ENCODE data around the gene CSGALNACT2. TPM values are rescaled to one million over a fixed set of nuclear protein-coding genes. Genes with fewer than 3 reads are reported as not detected.

Gene CSGALNACT2
- total RNA-seq, 1 experiment from 2014 or later = 8.9 TPM

DNA sequence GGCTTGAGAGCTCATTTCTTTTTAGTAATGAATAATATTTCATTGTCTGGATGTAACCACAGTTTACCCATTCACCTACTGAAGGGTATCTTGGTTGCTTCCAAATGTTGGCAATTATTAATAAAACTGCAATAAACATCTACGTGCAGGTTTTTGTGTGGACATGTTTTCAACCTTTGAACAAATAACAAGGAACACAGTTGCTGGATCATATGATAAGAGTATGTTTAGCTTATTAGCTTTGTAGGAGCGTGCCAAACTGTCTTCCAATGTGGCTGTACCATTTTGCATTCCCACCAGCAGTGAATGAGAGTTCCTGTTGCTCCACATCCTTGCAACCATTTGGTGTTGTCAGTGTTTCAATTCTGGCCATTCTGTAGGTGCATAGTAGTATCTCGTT, 49.0 kb downstream of the CSGALNACT2 start:
- no peak overlapping the region for H3K4ac ChIP-seq (ENCODE audit: low read depth, low read length)
- H3K9me3 ChIP-seq (ENCODE audit: control insufficient read depth, low read depth, low read length) = no peaks in the 10 kb centered on the region
- no peak overlapping the region for H2AFZ ChIP-seq (ENCODE audit: low read length)
- H2BK20ac ChIP-seq (ENCODE audit: low read depth, low read length, poor library complexity, severe bottlenecking) = no peak overlapping the region
- no peak overlapping the region for H3K27ac ChIP-seq (ENCODE audit: insufficient read length, low read depth, low read length)
- no peak for DNase-seq
- H4K20me1 ChIP-seq (ENCODE audit: control insufficient read depth, insufficient read depth, insufficient read length) = no peaks in the 10 kb centered on the region
- Mint-ChIP-seq H3K27ac (no peak overlapping the region), H3K27me3 (ENCODE audit: low read depth) (no peaks in the 10 kb centered on the region), H3K9me3 (no peaks in the 10 kb centered on the region), H3K36me3 (ENCODE audit: insufficient read depth in 1 of 3, low read depth in 3 of 3) (peaks cover 13 to 19% (median 15%) of the 10 kb centered on the region in 3 experiments; a peak in 6 of 7 replicates), H3K4me1 (peaks cover 0 to 2% of the 10 kb centered on the region in 2 experiments; a peak in 1 of 4 replicates), H3K4me3 (no peak overlapping the region)
- no peak overlapping the region for H3K23ac ChIP-seq (ENCODE audit: insufficient read length, low read depth, low read length)
- H3K18ac ChIP-seq (ENCODE audit: insufficient read length, low read depth, low read length) = no peak overlapping the region
- H3K9ac ChIP-seq (ENCODE audit: extremely low read depth, insufficient read length, low read length) = no peak overlapping the region
- H3T11ph ChIP-seq (ENCODE audit: low read length) = no peak overlapping the region
- TF ChIP-seq, protein P1, sequence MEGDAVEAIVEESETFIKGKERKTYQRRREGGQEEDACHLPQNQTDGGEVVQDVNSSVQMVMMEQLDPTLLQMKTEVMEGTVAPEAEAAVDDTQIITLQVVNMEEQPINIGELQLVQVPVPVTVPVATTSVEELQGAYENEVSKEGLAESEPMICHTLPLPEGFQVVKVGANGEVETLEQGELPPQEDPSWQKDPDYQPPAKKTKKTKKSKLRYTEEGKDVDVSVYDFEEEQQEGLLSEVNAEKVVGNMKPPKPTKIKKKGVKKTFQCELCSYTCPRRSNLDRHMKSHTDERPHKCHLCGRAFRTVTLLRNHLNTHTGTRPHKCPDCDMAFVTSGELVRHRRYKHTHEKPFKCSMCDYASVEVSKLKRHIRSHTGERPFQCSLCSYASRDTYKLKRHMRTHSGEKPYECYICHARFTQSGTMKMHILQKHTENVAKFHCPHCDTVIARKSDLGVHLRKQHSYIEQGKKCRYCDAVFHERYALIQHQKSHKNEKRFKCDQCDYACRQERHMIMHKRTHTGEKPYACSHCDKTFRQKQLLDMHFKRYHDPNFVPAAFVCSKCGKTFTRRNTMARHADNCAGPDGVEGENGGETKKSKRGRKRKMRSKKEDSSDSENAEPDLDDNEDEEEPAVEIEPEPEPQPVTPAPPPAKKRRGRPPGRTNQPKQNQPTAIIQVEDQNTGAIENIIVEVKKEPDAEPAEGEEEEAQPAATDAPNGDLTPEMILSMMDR (conservative IDR thresholded peaks at IDR 0.05) = no peak
- no peak overlapping the region for H2BK12ac ChIP-seq (ENCODE audit: insufficient read length, low read depth, low read length)
- no peak overlapping the region for H4K5ac ChIP-seq (ENCODE audit: insufficient read length, low read depth, low read length)
- H3K56ac ChIP-seq (ENCODE audit: insufficient read length, low read depth, low read length) = no peak overlapping the region
- no peaks in the 10 kb centered on the region for H3K79me2 ChIP-seq (ENCODE audit: insufficient read depth, low read length)
- H4K91ac ChIP-seq (ENCODE audit: insufficient read length, low read depth, low read length) = no peak overlapping the region
- no peaks in the 10 kb centered on the region for H3K23me2 ChIP-seq (ENCODE audit: insufficient read length, low read depth, low read length, poor library complexity, severe bottlenecking)
- H4K8ac ChIP-seq (replicated peaks; ENCODE audit: insufficient read length, low read depth, low read length) = no peak overlapping the region
- H2BK15ac ChIP-seq (ENCODE audit: low read depth, low read length) = no peak overlapping the region
- WGBS (ENCODE audit: extremely low coverage, insufficient read length, low lambda C conversion rate) = no CpG with 5 or more reads among the region's 3 CpGs
- no peaks in the 10 kb centered on the region for H3K4me1 ChIP-seq (ENCODE audit: insufficient read depth, low read length)
- H2BK120ac ChIP-seq (ENCODE audit: low read depth, low read length, poor library complexity, severe bottlenecking) = no peak overlapping the region
- no peaks in the 10 kb centered on the region for H3K27me3 ChIP-seq (ENCODE audit: insufficient read depth, low read length)
- no peak overlapping the region for H2BK5ac ChIP-seq (ENCODE audit: insufficient read length, low read length)
- H3K14ac ChIP-seq (ENCODE audit: insufficient read depth, low read length) = no peak overlapping the region
- H2AK5ac ChIP-seq (ENCODE audit: insufficient read length, low read length) = no peak overlapping the region
- H3K4me2 ChIP-seq (ENCODE audit: insufficient read depth, insufficient read length, low read length) = no peak overlapping the region
- H3K79me1 ChIP-seq (ENCODE audit: insufficient read depth, low read depth, low read length, poor library complexity, severe bottlenecking) = no peaks in the 10 kb centered on the region
